ENCODE measurements around the gene GCAT. TPM values are rescaled to one million over a fixed set of nuclear protein-coding genes. Genes with fewer than 3 reads are reported as not detected.

Gene GCAT
- total and polyA plus RNA-seq, 9 of the 15 experiments (the other 6 are each of a cell fraction or from before 2014, with no cell fraction given), result 1.9 to 69.9 (median 26.4) TPM

DNA sequence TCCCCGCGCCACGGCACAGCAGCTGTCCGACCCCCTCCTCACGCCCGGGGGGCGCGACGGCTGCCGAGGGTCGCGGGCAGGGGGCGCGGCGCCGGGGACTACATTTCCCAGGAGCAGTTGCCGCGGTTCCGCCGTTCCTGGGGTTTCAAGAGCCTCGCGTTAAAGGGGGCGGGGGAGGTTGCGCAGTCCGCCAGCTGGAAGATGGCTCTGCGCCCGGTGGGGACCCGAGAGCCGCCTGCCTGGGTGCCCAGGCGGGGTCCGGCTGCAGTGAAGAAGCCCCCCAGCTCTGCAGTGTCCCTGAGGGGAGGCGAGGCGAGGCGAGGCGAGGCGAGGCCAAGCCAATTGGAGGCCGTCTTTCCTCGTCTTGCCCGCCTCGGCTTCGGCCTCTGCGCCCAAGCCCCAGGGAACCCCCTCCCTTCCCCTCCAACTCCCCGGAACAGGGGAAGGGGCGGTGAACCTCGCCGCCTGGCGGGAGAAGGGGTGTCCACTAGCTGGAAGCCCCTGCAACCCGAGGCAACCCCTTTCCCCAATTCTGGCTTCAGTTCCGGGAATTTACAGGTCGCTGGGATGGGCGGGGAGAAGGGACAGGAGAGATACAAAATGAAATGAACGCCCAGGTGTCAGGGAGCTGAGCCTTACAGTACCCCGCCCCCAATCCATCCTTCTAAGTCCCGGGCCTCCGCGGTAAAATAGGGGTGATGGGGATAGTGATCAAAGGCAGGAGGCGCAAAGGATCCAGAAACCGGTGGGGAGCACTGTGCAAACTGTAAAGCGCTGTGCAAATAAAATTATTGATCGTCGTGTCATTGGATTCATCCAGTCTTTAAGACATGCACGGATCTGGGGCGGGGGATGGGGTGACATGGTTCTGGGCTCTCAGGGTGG lies 5.2 kb upstream of the GCAT start:
- no peaks in the 10 kb centered on the region for H4K20me1 ChIP-seq (replicated peaks; ENCODE audit: control insufficient read depth, insufficient read depth, low read length)
- intact Hi-C loops (cut with micrococcal nuclease) (loop anchor here (2.0 kb wide), 1 partner anchor 46 kb away; the partner anchor contains the start of gene EIF3L), in situ Hi-C loops (cut with MboI) (no loop called here)
- peak overlapping the region; percentile 83 for H3K27ac ChIP-seq (ENCODE audit: extremely low read depth, low read depth, low read length)
- H3K9me1 ChIP-seq (ENCODE audit: control insufficient read depth, insufficient read depth, low read length), result no peaks in the 10 kb centered on the region
- peak overlapping the region; percentile 80 to 91 for H3K9ac ChIP-seq (ENCODE audit: insufficient read depth in 1 of 2, low read depth in 2 of 2, low read length in 2 of 2)
- H3K9me3 ChIP-seq (replicated peaks; ENCODE audit: control insufficient read depth, insufficient read depth, low read depth, low read length), result no peaks in the 10 kb centered on the region
- H3K36me3 ChIP-seq (ENCODE audit: control insufficient read depth, insufficient read depth, low read length), result no peaks in the 10 kb centered on the region
- peak overlapping the region; percentile 91 for H2AFZ ChIP-seq (ENCODE audit: low read depth, low read length)
- H3K79me2 ChIP-seq (ENCODE audit: control insufficient read depth, insufficient read depth, low read length), result no peaks in the 10 kb centered on the region
- WGBS (ENCODE audit: insufficient coverage, low coverage, missing lambda C conversion rate), result 1% methylated on average over 36 of the region's 63 CpGs
- ChIA-PET CTCF (ENCODE audit: low intra/inter-chr PET ratio) (interaction anchor here (0.8 kb wide), 1 partner anchor 560 kb away, joined by 3 read pairs; no protein-coding TSS in a partner anchor), POLR2A (interaction anchor here (0.5 to 1.3 kb wide), 5 partner anchors 13 to 250 kb away, joined by 3 to 4 read pairs (median 3); no protein-coding TSS in a partner anchor)
- H3K4me2 ChIP-seq (ENCODE audit: insufficient read depth, low read length), result peak overlapping the region; percentile 73
- ATAC-seq, result peak; percentile 79
- DNase-seq (ENCODE audit: extremely low read depth in 1 of 4, low spot score in 3 of 4), result peak; percentile 52 to 70 (median 56)
- peaks cover 27 to 50% of the 10 kb centered on the region in 2 experiments for H3K4me1 ChIP-seq (replicated peaks in 1 of 2; ENCODE audit: control insufficient read depth in 2 of 2, insufficient read depth in 2 of 2, low read length in 2 of 2)
- peak; percentile 55 for FAIRE-seq
- no peaks in the 10 kb centered on the region for H3K27me3 ChIP-seq (ENCODE audit: control insufficient read depth in 2 of 2, insufficient read depth in 2 of 2, low read length in 2 of 2)
- H3K4me3 ChIP-seq, result peak overlapping the region; percentile 42
- BruUV-seq (replicated peaks), result TSS peak; percentile 93
- TF ChIP-seq, protein P1, sequence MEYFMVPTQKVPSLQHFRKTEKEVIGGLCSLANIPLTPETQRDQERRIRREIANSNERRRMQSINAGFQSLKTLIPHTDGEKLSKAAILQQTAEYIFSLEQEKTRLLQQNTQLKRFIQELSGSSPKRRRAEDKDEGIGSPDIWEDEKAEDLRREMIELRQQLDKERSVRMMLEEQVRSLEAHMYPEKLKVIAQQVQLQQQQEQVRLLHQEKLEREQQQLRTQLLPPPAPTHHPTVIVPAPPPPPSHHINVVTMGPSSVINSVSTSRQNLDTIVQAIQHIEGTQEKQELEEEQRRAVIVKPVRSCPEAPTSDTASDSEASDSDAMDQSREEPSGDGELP (CRISPR knock-in tag; IDR thresholded peaks at IDR 0.05; ENCODE audit: borderline replicate concordance), result peak; percentile 94
- TF ChIP-seq BRD4 (IDR thresholded peaks at IDR 0.05) (peak; percentile 71), ATF1 (CRISPR knock-in tag; IDR thresholded peaks at IDR 0.05) (no peak), ATF1 (tag; IDR thresholded peaks at IDR 0.05) (peak; percentile 35; the same call in 1 of the 2 replicates), ZBTB40 (IDR thresholded peaks at IDR 0.05) (peak; percentile 41; the same call in 1 of the 2 replicates), ZBTB40 (CRISPR knock-in tag; IDR thresholded peaks at IDR 0.05) (no peak), NFIC (IDR thresholded peaks at IDR 0.05) (peak; percentile 67), CXXC5 (CRISPR knock-in tag; IDR thresholded peaks at IDR 0.05) (peak; percentile 78), ZNF639 (CRISPR knock-in tag; conservative IDR thresholded peaks at IDR 0.05 in 1 of 2, IDR thresholded peaks at IDR 0.05 in 1 of 2) (0 out of 4 replicates have a peak, but pooled peaks of 1 of the 2 experiments have one; percentile 25)
